Fibroblast of skin of right quadriceps (primary cell): ENCODE measurements around the gene FAM20B.
A peak's percentile ranks its signal among the peaks of the same experiment; 100 is the strongest.
"Not testable (repeated sequence)": the region's sequence is repeated elsewhere in the genome, so short reads cannot be mapped to it uniquely, and the experiment has no call there.

Experiments used
- DNase-seq: peaks from one replicate; pipeline ENCODE4 v3.0.0-alpha.2; 2013

The FAM20B gene

GRCh38 chr1:179025125-179025974 lies at the start of gene FAM20B:
Gene FAM20B, plus strand, starts transcription at chr1:179025894. Its CDS starts 17,954 bp downstream, at chr1:179043848.
- peak; percentile 91 for DNase-seq

- no peak for DNase-seq
These were observed 49.2 kb upstream of the FAM20B start for GRCh38 chr1:178976541-178976940.

- DNase-seq = no peak
These were observed 39.5 kb upstream of the FAM20B start for GRCh38 chr1:178986204-178986603.

GRCh38 chr1:178988198-178988597 lies 37.5 kb upstream of the FAM20B start:
- DNase-seq = not testable (repeated sequence)

GRCh38 chr1:178993559-178993958 lies 32.1 kb upstream of the FAM20B start:
- no peak for DNase-seq

GRCh38 chr1:178997428-178997827 lies 28.3 kb upstream of the FAM20B start:
- DNase-seq = no peak

GRCh38 chr1:178998295-178998694 lies 27.4 kb upstream of the FAM20B start:
- DNase-seq = no peak

GRCh38 chr1:178999061-178999460 lies 26.6 kb upstream of the FAM20B start:
- DNase-seq = no peak

- DNase-seq = no peak
These were observed 24.2 kb upstream of the FAM20B start for GRCh38 chr1:179001451-179001850.

- DNase-seq = not testable (repeated sequence)
These were observed 23.6 kb upstream of the FAM20B start for GRCh38 chr1:179002064-179002463.

GRCh38 chr1:179002552-179003345 lies 22.9 kb upstream of the FAM20B start:
- DNase-seq = peak; percentile 64

- no peak for DNase-seq
These were observed 22.1 kb upstream of the FAM20B start for GRCh38 chr1:179003512-179004066.

- no peak for DNase-seq
These were observed 18.5 kb upstream of the FAM20B start for GRCh38 chr1:179007233-179007632.

- DNase-seq = no peak
These were observed 15.0 kb upstream of the FAM20B start for GRCh38 chr1:179010671-179011070.

- no peak for DNase-seq
These were observed 13.7 kb upstream of the FAM20B start for GRCh38 chr1:179012038-179012437.

- no peak for DNase-seq
These were observed 11.6 kb upstream of the FAM20B start for GRCh38 chr1:179014123-179014522.

GRCh38 chr1:179015396-179015795 lies 10.3 kb upstream of the FAM20B start:
- no peak for DNase-seq

GRCh38 chr1:179016706-179017382 lies 8.8 kb upstream of the FAM20B start:
- peak; percentile 75 for DNase-seq

GRCh38 chr1:179017383-179018326 lies 8.0 kb upstream of the FAM20B start:
- no peak for DNase-seq

GRCh38 chr1:179021873-179022272 lies 3.8 kb upstream of the FAM20B start:
- no peak for DNase-seq

- no peak for DNase-seq
These were observed 1.6 kb upstream of the FAM20B start for GRCh38 chr1:179023946-179024650.
